Spleen (tissue), 11 donors: ENCODE measurements around the gene PLCB1. TPM values are rescaled to one million over a fixed set of nuclear protein-coding genes. Genes with fewer than 3 reads are reported as not detected.

Source experiments
- DNase-seq: peaks from one replicate; pipeline ENCODE4 v3.0.0-alpha.2; 2020
- H3K27ac ChIP-seq, 8 donors: fragments of 200-600 bp; sonication (generic) in 7 of 8; 1 replicate in 4 of 8; 2 replicates in 4 of 8; pipeline versions ENCODE4 v1.5.0 to v1.8.0; 2016 to 2021; ENCODE audit warnings: inconsistent platforms in 4 of 8, mild to moderate bottlenecking in 4 of 8, moderate library complexity in 1 of 8
- H3K27me3 ChIP-seq, 7 donors: fragments of 200-600 bp; sonication (generic) in 6 of 7; replicated peaks in 1 of 7; 1 replicate in 4 of 7; 2 replicates in 3 of 7; pipeline versions ENCODE4 v1.5.0 to v1.8.0; 2016 to 2021; ENCODE audit warnings: inconsistent platforms in 3 of 7, mild to moderate bottlenecking in 1 of 7
- H3K36me3 ChIP-seq, 6 donors: fragments of 200-600 bp; sonication (generic) in 5 of 6; 1 replicate in 4 of 6; 2 replicates in 2 of 6; pipeline versions ENCODE4 v1.5.0 to v1.8.0; 2016 to 2021; ENCODE audit warnings: inconsistent platforms in 2 of 6
- H3K4me1 ChIP-seq, 6 donors: fragments of 200-600 bp; sonication (generic) in 5 of 6; 1 replicate in 3 of 6; 2 replicates in 3 of 6; pipeline versions ENCODE4 v1.5.0 to v1.8.0; 2016 to 2021; ENCODE audit warnings: inconsistent platforms in 3 of 6
- H3K4me3 ChIP-seq, 8 donors: fragments of 200-600 bp; sonication (generic) in 7 of 8; 1 replicate in 4 of 8; 2 replicates in 4 of 8; pipeline versions ENCODE4 v1.5.0 to v1.8.0; 2016 to 2021; ENCODE audit warnings: inconsistent platforms in 4 of 8, mild to moderate bottlenecking in 4 of 8, moderate library complexity in 2 of 8
- H3K9me3 ChIP-seq, 8 donors: fragments of 200-600 bp; sonication (generic) in 7 of 8; 1 replicate in 4 of 8; 2 replicates in 4 of 8; pipeline versions ENCODE4 v1.5.0 to v1.8.0; 2016 to 2021; ENCODE audit warnings: inconsistent platforms in 4 of 8
- CTCF ChIP-seq, 11 experiments: fragments of 200-600 bp in 7 of 11; fragments of 450-650 bp in 4 of 11; sonication (generic) in 4 of 11; IDR thresholded peaks in 8 of 11; conservative IDR thresholded peaks in 3 of 11; 1 replicate in 7 of 11; 2 replicates in 4 of 11; pipeline versions ENCODE4 v1.4.0 to v1.8.0; 2016 to 2021; ENCODE audit warnings: antibody characterized with exemption in 11 of 11, inconsistent platforms in 4 of 11, mild to moderate bottlenecking in 1 of 11
- POLR2A ChIP-seq, 3 donors: fragments of 450-650 bp; IDR thresholded peaks; one replicate each; pipeline ENCODE4 v1.5.1; 2017; ENCODE audit warnings: antibody characterized with exemption in 3 of 3, mild to moderate bottlenecking in 1 of 3
- POLR2AphosphoS5 ChIP-seq, 3 donors: sonication (generic); formaldehyde crosslinking; IDR thresholded peaks; one replicate each; pipeline ENCODE4 v1.5.1; 2017; ENCODE audit warnings: antibody characterized with exemption in 3 of 3
- WGBS, 5 donors: extraction: QIAGEN DNeasy Blood & Tissue Kit in 3 of 5; methylation state at CpG; one replicate each; pipeline versions ENCODE4 v1.1.5 to v1.1.7; 2013 to 2018; 5-methylcytosine and 5-hydroxymethylcytosine counted together
- intact Hi-C: fragments of 100-400 bp; cut with DNase I; formaldehyde crosslinking; loops from one replicate; pipeline ENCODE4 v1.15.0; 2023; ENCODE audit warnings: low total_unique reads
- polyA plus RNA-seq, 3 donors: library from polyadenylated mRNA; stranded (reverse); fragments of 200-250 nt; gene quantifications; one replicate each; pipeline ENCODE4 v1.2.1, GENCODE V29; 2013
- total RNA-seq, 7 donors: library from RNA; depleted of rRNA in 3 of 7; stranded (reverse); fragments of >200 nt in 3 of 7; fragmentation: NEBNext Ultra II Directional in 4 of 7; extraction: Animal tissue kit (Norgen Biotek cat#: 25700) in 4 of 7; gene quantifications; one replicate each; pipeline versions ENCODE4 v1.1.0 to v1.2.1, GENCODE V29; 2016 to 2021
- donor health status: healthy with polysubstance abuse.
- donor health status: DM: no; HTN: no; CAD: no; lungs with moderate emphysema.
- donor health status: DM: no; HTN: no; CAD: no.
- donor health status: Bipolar disorder and iron deficiency.
- donor health status: healthy.
- donor health status: DM: no; HTN: no; CAD: no.
- donor health status: DM: yes; HTN: yes; CAD: no.

PLCB1 gene
- total and polyA plus RNA-seq, 10 donors = 1.0 to 33.7 (median 16.2) TPM

GRCh38 chr20:8700756-8701155 lies 568.7 kb downstream of the PLCB1 start:
- intact Hi-C loops = no loop called here

GRCh38 chr20:8706961-8707700 lies 575.1 kb downstream of the PLCB1 start:
- DNase-seq = no peak
- no peak overlapping the region for H3K4me3 ChIP-seq
- no peak overlapping the region for H3K27ac ChIP-seq
- WGBS, 5 donors = 85 to 96% (median 93%) methylated on average over 5 of the region's 5 CpGs
- no peaks in the 10 kb centered on the region for H3K27me3 ChIP-seq
- H3K9me3 ChIP-seq = no peaks in the 10 kb centered on the region
- no peaks in the 10 kb centered on the region for H3K36me3 ChIP-seq
- TF ChIP-seq POLR2A (IDR thresholded peaks at IDR 0.05) (no peak), CTCF (IDR thresholded peaks at IDR 0.05 in 8 of 11, conservative IDR thresholded peaks at IDR 0.05 in 3 of 11) (no peak), POLR2AphosphoS5 (IDR thresholded peaks at IDR 0.05) (no peak)
- H3K4me1 ChIP-seq = no peaks in the 10 kb centered on the region
- intact Hi-C loops = no loop called here

More at GRCh38 chr20:8700756-8701155, 568.7 kb downstream of the PLCB1 start:
- H3K9me3 ChIP-seq = no peaks in the 10 kb centered on the region
- TF ChIP-seq POLR2A (IDR thresholded peaks at IDR 0.05) (no peak), CTCF (IDR thresholded peaks at IDR 0.05 in 8 of 11, conservative IDR thresholded peaks at IDR 0.05 in 3 of 11) (no peak), POLR2AphosphoS5 (IDR thresholded peaks at IDR 0.05) (no peak)
- DNase-seq = no peak
- no peaks in the 10 kb centered on the region for H3K4me1 ChIP-seq
- no peak overlapping the region for H3K4me3 ChIP-seq
- no peak overlapping the region for H3K27ac ChIP-seq
- 82 to 96% (median 88%) methylated on average over 2 of the region's 2 CpGs for WGBS, 5 donors
- H3K27me3 ChIP-seq = no peaks in the 10 kb centered on the region
- no peaks in the 10 kb centered on the region for H3K36me3 ChIP-seq

GRCh38 chr20:8709627-8710026 lies 577.6 kb downstream of the PLCB1 start:
- 44 to 83% (median 69%) methylated on average over 3 of the region's 3 CpGs for WGBS, 5 donors
- no peaks in the 10 kb centered on the region for H3K36me3 ChIP-seq
- TF ChIP-seq CTCF (IDR thresholded peaks at IDR 0.05 in 8 of 11, conservative IDR thresholded peaks at IDR 0.05 in 3 of 11) (no peak), POLR2A (IDR thresholded peaks at IDR 0.05) (no peak), POLR2AphosphoS5 (IDR thresholded peaks at IDR 0.05) (no peak)
- no peaks in the 10 kb centered on the region for H3K27me3 ChIP-seq
- no peak overlapping the region for H3K4me3 ChIP-seq
- intact Hi-C loops = no loop called here
- no peaks in the 10 kb centered on the region for H3K9me3 ChIP-seq
- DNase-seq = no peak
- H3K4me1 ChIP-seq = no peaks in the 10 kb centered on the region
- no peak overlapping the region for H3K27ac ChIP-seq

- no peak overlapping the region for H3K27ac ChIP-seq
- DNase-seq = no peak
- no peaks in the 10 kb centered on the region for H3K36me3 ChIP-seq
- no peaks in the 10 kb centered on the region for H3K27me3 ChIP-seq
- no peaks in the 10 kb centered on the region for H3K9me3 ChIP-seq
- intact Hi-C loops = no loop called here
- H3K4me3 ChIP-seq = no peak overlapping the region
- H3K4me1 ChIP-seq = no peaks in the 10 kb centered on the region
- TF ChIP-seq POLR2AphosphoS5 (IDR thresholded peaks at IDR 0.05) (no peak), POLR2A (IDR thresholded peaks at IDR 0.05) (no peak), CTCF (IDR thresholded peaks at IDR 0.05 in 8 of 11, conservative IDR thresholded peaks at IDR 0.05 in 3 of 11) (no peak)
- WGBS, 5 donors = 58 to 82% (median 69%) methylated on average over 3 of the region's 3 CpGs
Observed at GRCh38 chr20:8711501-8711900, 579.4 kb downstream of the PLCB1 start.
